ENCODE results near the gene CACHD1.

CACHD1 gene

DNA sequence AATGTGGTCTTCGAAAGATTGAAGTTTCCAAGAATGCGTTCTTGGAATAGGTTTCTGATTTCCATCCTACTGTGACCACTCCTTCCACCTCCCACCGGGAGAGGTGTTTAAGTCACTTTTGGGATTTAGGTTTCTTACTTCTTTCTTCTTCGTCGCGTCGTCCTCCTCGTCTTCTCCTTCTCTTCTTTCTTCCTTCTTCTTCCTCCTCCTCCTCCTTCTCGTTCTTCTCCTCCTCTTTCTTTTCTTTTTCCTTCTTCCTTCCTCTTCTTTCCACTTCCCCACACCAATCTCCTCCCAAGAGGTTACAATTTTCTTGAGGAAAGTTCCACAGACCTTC lies 2.1 kb downstream of the CACHD1 start:
- DNase-seq (ENCODE audit: low read depth, low spot score), result no peak
- H3K27ac ChIP-seq, result no peak overlapping the region

DNA sequence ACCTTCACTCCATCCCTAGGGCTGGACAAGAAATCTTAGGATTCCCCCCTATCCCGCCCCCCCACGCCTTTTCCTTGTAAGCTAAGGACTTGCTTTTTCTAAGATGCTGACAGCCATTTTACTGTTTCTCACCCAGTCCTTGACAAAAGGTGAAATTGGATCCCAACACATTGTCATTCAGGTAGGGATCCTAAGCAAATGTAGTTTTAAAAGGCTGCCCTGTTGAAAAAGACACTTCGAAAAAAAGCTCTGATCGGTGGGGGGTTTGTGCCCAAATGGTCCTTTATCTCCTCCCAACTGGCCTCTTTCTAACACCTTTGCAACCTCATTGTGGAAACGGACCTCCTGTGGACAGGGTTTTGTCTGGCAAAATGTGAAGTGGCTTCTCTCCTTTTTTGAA lies 2.9 kb downstream of the CACHD1 start:
- H3K27ac ChIP-seq, result no peak overlapping the region
- no peak for DNase-seq (ENCODE audit: low read depth, low spot score)

DNA sequence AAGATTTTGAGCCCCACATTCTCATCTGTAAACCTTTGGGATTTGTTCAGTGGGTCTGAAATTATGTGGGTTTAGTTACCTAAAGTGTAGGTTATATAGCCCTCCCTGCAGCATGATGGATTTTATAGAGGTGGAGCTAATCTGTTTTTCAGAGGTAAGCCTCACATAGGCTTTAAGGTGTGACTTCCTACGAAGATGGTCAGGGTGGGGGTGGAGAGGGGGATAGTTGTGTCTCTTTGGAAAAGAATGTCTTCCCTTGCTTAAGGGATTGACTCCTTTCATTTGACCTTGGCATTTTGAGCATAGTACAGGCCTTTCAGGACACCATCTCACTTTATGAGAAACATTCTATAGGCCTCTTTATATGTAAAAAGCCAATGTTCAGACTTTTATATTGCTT lies 3.4 kb downstream of the CACHD1 start:
- H3K27ac ChIP-seq, result no peak overlapping the region
- no peak for DNase-seq (ENCODE audit: low read depth, low spot score)

DNA sequence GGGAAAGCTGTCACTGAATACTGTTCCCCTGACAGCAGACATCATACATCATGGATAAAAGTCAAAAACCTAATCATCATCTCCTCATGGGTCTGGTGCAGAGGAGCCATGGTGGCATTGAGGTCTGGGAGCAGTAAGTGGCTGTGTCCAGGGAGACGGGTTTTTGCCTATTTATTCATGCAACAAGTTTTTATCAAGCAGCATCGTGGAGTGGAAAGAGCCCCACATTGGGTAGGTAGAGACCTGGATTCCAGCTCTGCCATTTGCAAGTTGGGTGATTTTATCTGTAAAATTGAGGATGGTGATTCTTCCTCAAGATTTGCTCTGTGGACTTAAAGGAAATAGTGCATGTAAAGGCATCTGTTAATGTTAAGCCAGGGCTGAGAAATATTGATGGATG lies 4.2 kb downstream of the CACHD1 start:
- DNase-seq (ENCODE audit: low read depth, low spot score), result no peak
- no peak overlapping the region for H3K27ac ChIP-seq

DNA sequence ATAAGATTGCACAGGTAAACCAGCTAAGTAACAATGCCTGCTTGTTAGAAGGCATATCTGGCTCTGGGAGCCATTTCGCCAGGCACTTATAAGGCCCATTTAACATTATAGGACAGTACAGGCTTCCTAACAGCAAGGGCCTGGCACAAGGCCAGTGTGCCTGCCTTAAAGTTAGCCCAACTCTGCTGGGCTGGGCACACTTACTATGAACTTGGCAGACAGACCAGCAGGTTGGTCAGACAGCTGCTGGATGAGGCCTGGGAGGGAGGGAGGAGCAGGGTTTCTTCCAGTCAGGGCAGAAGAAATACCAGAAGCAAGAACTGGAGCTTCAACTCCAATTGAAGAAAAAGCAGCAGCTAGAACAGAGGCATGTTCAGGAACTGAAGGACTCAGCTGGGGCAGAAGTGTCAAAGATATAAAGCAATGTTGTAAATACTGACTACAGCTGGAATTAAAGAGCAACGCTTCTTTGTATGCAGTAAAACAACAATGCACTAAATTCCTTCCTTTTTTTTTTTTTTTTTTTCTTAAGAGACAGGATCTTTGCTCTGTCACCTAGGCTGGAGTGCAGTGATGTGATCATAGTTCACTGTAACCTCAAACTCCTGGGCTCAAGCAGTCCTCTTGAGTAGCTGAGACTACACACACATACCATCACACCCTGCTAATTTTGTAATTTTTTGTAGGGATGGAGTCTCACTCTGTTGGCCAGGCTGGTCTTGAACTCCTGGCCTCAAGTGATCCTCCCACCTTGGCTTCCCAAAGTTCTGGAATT lies 4.9 kb downstream of the CACHD1 start:
- peak; percentile 22 for DNase-seq (ENCODE audit: low read depth, low spot score)
- H3K27ac ChIP-seq, result no peak overlapping the region

DNA sequence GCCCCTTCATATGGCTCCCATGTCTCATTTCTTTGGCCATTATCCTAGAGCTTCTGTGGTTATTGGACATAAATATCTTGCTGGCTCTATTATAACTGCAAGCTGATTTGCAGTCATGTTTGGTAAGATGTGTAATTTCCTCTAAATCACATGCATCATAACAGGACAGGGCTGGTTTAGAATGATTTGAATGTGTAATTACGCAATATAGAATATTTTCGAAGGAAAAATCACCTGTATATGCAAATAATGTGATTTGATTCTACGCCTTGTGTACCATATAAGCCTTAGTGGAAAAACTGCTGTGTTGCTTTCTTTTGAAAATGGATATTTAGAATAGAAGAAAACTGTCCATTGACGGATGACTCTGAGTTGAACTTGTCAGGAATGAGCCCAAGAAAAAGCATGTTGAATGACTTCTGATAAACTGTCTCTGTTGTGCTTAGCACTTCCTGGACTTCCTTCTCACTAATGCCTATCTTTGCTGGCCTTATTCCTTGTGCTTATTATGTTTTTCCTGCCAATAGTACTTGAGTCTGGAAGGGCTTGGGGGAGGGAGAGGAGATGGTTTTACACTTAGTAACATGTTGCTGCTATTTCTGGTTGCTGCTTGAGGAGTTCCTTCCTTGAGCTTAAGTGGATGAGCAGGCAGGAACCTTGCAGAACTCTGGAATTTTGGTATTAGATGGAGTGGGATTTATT lies 6.5 kb downstream of the CACHD1 start:
- no peak for DNase-seq (ENCODE audit: low read depth, low spot score)
- peak overlapping the region; percentile 67 for H3K27ac ChIP-seq

DNA sequence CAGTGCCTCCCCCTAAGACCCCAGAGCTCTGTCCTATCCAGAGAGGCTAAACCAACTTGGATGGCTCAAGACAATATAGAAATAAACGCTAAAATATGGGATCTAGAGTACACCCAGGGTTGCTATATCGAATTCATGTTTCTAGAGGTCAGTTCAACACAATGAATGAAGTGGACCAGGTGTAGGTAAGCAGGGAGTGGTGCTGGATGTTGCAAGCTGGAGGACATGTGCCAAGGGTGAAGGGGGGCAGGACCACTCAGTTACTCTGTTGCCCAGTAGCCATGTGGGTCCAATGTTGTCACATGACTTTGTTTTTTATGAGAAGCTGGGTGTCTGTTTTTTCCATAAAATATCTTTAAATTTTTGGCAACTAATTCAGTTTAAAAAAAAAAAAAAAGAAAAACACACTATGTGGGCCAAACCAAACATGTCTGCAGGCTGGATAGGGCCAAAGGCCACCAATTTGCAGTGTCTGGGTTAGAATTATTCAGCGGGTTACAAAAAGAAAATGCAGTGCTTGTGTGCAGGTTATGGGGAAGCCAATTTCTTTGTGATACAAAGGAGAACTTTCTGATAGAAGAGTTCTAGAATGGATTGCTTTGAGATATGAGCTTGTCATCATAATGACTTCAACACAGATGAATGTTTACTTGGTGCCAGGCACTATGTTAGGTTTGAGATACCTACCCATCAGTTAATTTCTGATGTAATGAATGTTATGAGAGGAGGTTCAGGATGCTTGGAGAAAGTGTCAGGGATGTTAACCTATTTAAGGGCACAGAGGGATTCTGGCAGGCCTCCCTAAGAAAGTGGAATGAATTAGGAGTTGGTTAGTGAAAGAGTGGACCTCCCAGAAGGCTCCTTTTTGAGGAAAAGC lies 8.9 kb downstream of the CACHD1 start:
- no peak for DNase-seq (ENCODE audit: low read depth, low spot score)
- no peak overlapping the region for H3K27ac ChIP-seq

DNA sequence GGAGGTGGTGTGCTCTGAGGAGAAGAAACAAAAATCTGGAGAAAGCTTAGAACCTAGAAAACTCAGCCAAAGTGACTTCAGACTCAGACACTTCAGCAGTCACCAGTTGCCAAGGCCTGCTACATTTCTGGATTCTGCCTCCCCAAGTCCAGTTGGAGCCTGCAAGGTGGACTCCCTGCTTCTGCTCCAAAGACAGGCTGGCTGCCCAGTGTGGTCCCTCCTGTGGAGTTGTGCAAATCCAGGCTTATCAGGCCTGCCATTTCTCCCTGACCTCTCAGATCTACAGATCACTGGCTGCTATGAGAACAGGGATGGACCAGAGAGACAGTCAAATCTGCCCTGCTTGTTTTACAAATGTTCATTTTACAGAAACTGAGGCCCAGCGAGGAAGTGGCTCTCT lies 9.9 kb downstream of the CACHD1 start:
- H3K27ac ChIP-seq, result no peak overlapping the region
- no peak for DNase-seq (ENCODE audit: low read depth, low spot score)

DNA sequence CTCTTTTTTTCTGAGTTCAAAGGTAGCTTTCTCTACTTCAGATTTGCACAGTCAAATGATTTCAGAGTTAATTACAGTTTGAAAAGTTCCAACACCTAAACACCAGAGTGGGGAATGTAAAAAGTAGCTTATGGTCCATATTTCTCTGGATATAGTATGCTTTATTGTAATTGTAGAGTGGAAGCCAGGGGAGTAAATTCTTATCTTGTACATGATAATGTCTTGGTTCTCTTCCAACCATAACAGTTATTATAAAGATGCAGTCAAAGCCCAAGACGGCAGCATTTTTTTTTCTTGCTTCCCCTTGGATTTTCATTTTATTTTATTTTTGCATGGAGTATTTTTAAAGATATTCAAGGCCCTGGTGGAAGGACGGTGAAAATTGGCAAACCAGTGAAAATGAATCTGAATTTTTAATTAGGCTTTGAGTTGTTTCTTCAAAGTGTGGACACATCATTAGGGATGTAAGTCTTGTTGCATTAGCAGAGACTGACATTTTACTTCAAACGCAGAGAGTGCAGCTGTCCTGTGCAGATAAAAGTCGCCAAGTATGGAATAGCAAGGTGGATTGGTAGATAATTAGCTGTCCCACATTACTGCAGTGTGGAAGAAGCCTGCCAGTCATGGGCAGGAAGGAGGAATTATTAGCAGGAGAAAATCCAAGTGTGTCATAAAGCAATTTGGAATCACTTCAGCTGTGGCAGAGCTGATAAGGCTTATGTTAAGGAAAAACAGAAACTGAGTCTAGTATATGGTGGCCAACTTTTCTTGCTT lies 11.3 kb downstream of the CACHD1 start:
- no peak overlapping the region for H3K27ac ChIP-seq
- DNase-seq (ENCODE audit: low read depth, low spot score), result no peak

DNA sequence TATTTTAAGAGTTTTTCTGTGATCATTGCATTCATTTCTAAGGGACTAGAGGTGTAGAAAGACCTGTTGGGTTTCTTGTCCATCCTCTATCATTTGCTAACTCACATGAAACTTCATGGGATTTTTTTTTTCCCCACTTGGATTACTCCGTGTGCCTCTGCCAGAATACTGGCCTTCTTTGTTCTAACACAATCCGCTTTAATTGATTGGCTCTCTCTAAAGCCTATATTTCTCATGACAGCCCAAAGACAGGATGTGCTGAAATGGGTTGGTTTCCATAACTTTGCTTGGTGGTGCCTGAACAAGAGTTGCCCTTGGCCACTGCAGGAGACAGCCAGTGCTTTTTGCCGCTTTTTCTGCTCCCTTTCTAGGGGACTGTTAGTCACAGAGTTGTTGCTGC lies 12.2 kb downstream of the CACHD1 start:
- DNase-seq (ENCODE audit: low read depth, low spot score), result no peak
- no peak overlapping the region for H3K27ac ChIP-seq

DNA sequence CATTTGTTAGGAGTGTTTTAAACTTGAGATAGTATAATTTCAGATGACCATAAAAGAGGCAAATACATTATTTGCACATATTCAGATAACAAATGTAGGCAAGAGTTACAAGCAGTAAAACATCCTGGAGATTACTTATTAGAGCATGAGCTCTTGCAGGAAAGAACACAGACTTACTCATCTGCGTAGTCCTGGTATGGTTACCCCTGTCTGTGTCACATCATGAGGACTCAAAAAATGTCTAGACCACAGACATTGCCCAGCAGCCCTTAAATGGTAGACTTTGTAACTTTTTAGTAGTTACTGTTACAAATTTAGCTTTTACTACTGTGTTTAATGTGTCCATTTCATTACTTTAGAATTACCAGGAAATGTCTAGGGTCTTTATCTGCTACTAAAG lies 12.8 kb downstream of the CACHD1 start:
- no peak for DNase-seq (ENCODE audit: low read depth, low spot score)
- no peak overlapping the region for H3K27ac ChIP-seq

DNA sequence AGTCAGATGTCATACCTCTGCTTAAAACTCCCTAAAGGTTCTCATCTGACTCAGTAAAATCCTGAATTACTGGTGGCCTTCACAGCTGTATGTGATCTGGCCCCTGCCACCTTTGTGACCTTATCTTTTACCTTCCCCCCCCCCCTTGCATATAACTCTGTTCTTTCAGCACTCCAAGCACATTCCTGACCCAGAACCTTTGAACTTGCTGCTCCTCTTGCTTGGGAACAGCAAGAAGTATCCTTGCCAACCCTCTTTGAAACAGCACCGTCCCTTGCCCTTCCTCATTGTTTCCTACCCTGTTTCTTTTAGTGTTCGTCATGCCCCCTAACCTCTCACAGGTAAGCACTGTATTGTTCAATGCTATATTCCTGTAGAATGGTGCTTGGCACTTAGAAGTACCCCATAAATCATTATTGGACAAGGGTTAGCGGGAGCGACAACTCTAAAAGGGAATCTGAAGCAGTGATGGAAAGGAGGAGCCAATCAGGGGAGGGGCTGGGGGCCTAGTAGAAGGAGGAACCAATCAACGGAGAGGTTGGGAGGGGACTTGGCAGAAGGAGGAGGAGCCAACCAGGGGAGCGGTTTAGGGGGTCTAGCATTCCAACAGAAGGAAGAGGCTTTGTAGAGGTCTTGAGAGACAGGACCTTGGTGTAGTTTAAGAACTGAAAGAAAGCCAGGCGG lies 13.9 kb downstream of the CACHD1 start:
- H3K27ac ChIP-seq, result no peak overlapping the region
- DNase-seq (ENCODE audit: low read depth, low spot score), result no peak

DNA sequence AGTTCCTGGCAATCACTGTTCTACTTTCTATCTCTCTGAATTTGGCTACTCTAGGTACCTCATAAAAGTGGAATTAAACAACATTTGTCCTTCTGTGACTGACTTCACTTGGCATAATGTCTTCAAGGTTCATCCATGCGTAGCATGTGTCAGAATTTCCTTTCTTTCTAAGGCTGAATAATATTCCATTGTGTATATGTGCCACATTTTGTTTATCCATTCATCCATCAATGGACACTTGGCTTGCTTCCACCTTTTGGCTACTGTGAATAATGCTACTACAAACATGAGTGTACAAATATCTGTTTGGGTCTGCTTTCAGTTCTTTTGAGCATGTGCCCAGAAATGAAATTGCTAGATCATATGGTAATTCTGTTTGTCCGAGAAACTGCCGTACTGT lies 14.7 kb downstream of the CACHD1 start:
- DNase-seq (ENCODE audit: low read depth, low spot score), result no peak
- no peak overlapping the region for H3K27ac ChIP-seq

DNA sequence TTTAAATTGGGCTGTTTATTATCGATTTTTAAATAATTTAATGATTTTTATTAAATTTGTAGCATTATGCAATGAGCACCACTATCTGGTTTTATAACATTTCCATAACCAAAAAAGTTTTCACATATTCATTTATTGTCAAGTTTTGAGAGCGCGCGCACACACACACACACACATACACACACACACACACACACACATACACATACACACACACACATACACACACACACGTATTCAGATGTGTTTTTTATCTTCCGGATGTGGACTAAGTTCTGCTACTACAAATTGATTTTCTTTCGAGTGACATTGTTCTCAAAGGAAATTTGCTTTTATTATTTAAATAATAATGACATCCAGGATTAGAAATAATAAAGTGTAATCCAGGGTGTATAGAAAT lies 16.3 kb downstream of the CACHD1 start:
- DNase-seq (ENCODE audit: low read depth, low spot score), result no peak
- H3K27ac ChIP-seq, result no peak overlapping the region

DNA sequence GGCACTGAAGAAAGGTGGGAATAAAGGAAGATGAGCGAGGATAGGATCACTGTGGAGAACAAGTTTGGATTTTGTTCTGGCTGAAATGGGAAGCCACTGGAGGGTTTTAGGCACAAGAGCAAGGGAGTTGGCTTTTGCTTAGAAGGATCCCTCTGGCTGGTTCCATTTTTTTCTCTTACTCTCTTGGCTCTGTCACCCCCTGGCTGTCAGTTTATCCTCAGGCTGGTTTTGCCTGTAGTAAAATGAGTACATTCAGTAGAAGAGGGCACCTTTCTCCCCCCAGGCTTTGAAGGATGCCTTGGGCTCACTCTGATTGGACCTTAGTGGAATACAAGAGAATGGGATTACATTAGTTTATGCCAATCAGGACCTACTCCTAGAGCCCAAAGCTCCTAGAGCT lies 17.1 kb downstream of the CACHD1 start:
- no peak for DNase-seq (ENCODE audit: low read depth, low spot score)

DNA sequence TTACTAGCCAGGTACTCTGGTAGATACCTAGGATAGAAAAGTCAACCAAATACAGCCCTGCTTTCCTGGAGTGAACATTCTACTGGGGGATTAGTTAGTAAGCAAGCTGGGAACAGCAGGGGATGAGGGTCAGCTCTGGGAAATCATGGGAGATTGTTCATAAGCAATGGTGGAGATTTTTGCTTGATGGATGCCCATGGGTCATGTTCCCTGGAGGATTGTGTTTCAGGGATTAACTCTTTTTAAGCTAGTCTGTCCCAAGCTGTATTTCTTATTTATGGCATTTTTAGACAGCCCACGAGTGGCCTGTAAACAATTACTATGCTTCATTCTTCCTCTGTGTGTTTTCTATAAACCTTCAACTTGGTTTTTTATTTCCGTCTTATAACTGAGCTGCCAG lies 18.9 kb downstream of the CACHD1 start:
- DNase-seq (ENCODE audit: low read depth, low spot score), result no peak
- H3K27ac ChIP-seq, result no peak overlapping the region

More for the DNA sequence above, 17.1 kb downstream of the CACHD1 start:
- no peak overlapping the region for H3K27ac ChIP-seq

DNA sequence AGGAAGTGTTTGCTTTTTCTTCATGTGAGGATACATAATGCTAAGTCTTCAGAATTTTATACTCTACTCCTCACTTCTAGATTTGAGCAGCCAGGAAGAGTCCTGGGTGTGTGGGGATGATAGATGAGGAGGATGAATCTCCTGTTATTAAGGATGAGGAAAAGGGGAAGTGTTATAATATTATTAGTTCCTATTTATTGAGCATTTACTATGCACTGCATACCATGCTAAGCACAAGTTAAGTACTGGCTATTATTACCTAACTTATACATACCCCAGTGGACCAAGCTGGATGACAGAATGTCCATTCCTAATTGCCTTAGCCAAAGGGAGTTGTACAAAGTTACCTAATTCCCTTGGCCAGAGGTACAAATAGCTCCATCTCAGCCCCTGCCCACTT lies 19.8 kb downstream of the CACHD1 start:
- no peak for DNase-seq (ENCODE audit: low read depth, low spot score)
- no peak overlapping the region for H3K27ac ChIP-seq

DNA sequence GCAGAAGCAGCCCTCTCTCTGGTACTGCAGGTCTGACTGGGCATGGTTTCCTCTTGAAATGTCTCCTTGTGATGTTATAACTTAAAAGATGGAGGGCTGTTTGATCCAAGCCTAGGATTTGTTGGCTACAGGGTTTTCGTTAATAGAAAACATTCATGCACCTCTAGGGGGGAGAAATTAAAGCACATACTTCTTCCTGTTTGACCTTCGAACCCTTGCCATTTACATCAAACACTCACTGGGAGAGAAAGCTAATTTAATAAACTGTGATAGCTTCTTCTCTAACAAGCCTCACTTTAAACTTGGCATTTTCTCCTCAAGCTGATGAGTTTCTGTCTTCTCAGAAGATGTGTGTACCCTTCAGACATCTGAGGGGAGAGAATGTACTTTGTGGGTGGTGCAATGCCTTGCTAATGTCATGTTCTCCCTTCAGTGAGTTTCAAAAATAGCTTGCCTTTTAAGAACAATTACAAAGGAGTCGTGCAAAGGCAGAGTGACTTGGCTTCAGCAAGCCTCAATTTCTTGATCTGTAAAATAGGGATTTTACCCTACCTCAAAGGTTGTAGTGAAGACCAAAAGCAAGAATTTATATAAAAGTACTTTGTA lies 20.4 kb downstream of the CACHD1 start:
- no peak for DNase-seq (ENCODE audit: low read depth, low spot score)
- no peak overlapping the region for H3K27ac ChIP-seq

DNA sequence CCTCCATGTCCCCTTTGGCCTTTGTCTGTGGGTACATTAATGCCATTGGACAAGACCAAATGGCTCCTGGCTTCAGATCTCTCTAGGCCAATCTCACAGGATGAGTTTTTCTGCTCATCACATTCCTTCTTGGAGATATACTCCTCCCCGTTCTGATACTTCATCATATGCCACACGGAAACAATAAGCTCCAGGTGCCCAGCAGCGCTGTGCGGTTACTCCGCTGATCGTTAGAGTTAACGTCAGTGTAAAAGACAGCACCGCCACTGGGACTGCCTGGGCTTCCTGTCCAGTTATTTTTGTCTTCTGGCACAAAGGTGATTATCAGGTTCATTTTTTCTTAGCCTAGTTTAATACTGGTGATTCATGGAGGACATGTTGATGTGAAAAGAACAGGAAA lies 22.5 kb downstream of the CACHD1 start:
- no peak overlapping the region for H3K27ac ChIP-seq
- DNase-seq (ENCODE audit: low read depth, low spot score), result no peak
